RWPE1 (cell line): ENCODE measurements around the gene ATP8B4.

Experiments used
- CTCF ChIA-PET: fragments of 350-600 bp; sonication (Branson Sonifier 250); formaldehyde crosslinking; extraction: SDS; loops from one replicate; lab custom pipeline; 2021; lab: Yijun Ruan, JAX
- POLR2A ChIA-PET: fragments of 400-600 bp; formaldehyde crosslinking; extraction: SDS; loops from one replicate; lab custom pipeline; 2020; ENCODE audit warnings: antibody characterized with exemption; ENCODE audit not compliant: low non-redundant PET; lab: Yijun Ruan, JAX
- DNase-seq: peaks from one replicate; pipeline ENCODE4 v3.0.0; 2012; ENCODE audit warnings: low spot score
- H3K27ac ChIP-seq: fragments of 450-650 bp; 2 replicates; pipeline ENCODE4 v1.5.1; 2017
- CTCF ChIP-seq: fragments of 450-650 bp; conservative IDR thresholded peaks from 2 replicates; pipeline ENCODE4 v1.5.1; 2017; ENCODE audit warnings: low read depth, mild to moderate bottlenecking

The ATP8B4 gene

GRCh38 chr15:50082066-50082465, 37.0 kb downstream of the ATP8B4 start:
- no peak for TF ChIP-seq CTCF
- ChIA-PET CTCF (interaction anchor here (0.5 to 0.6 kb wide), 4 partner anchors 32 to 1943 kb away, joined by 3 to 5 read pairs (median 3); no protein-coding TSS in a partner anchor), POLR2A (no interaction called here)
- H3K27ac ChIP-seq = no peak overlapping the region
- DNase-seq = no peak

- no peak for TF ChIP-seq CTCF
- no peak overlapping the region for H3K27ac ChIP-seq
- ChIA-PET POLR2A (no interaction called here), CTCF (interaction anchor here (0.6 kb wide), 2 partner anchors 60 to 715 kb away, joined by 3 read pairs; no protein-coding TSS in a partner anchor)
- DNase-seq = no peak
These were observed 41.4 kb downstream of the ATP8B4 start for GRCh38 chr15:50077651-50078050.

- TF ChIP-seq CTCF = no peak
- DNase-seq = no peak
- ChIA-PET POLR2A (no interaction called here), CTCF (interaction anchor here (0.7 kb wide), 1 partner anchor 68 kb away, joined by 3 read pairs; no protein-coding TSS in a partner anchor)
- H3K27ac ChIP-seq = no peak overlapping the region
These were observed 41.9 kb downstream of the ATP8B4 start for GRCh38 chr15:50077176-50077575.

- POLR2A ChIA-PET = no interaction called here
- TF ChIP-seq CTCF = no peak
- no peak for DNase-seq
- H3K27ac ChIP-seq = no peak overlapping the region
- CTCF ChIA-PET = interaction anchor here (0.7 kb wide), 1 partner anchor 195 kb away, joined by 3 read pairs; no protein-coding TSS in a partner anchor
These were observed 43.7 kb downstream of the ATP8B4 start for GRCh38 chr15:50075319-50075718.

GRCh38 chr15:50071551-50072258, 47.3 kb downstream of the ATP8B4 start:
- POLR2A ChIA-PET = no interaction called here
- CTCF ChIA-PET = interaction anchor here (0.6 to 0.7 kb wide), 2 partner anchors 50 to 647 kb away, joined by 3 to 4 read pairs; no protein-coding TSS in a partner anchor

GRCh38 chr15:50068016-50068415, 51.0 kb downstream of the ATP8B4 start:
- ChIA-PET POLR2A (no interaction called here), CTCF (no interaction called here)
- H3K27ac ChIP-seq = no peak overlapping the region
- no peak for DNase-seq
- TF ChIP-seq CTCF = no peak

More at GRCh38 chr15:50071551-50072258, 47.3 kb downstream of the ATP8B4 start:
- TF ChIP-seq CTCF = no peak
- no peak overlapping the region for H3K27ac ChIP-seq
- no peak for DNase-seq
